GM23248 (cell line): ENCODE data around the gene SIRPG.

ENCODE experiments used
- EZH2 ChIP-seq: fragments of 200-600 bp; sonication (generic); IDR thresholded peaks from 2 replicates; pipeline ENCODE4 v1.6.1; 2018; ENCODE audit warnings: antibody characterized with exemption, mild to moderate bottlenecking; ENCODE audit not compliant: insufficient read depth, poor library complexity, severe bottlenecking
- EZH2phosphoT487 ChIP-seq: fragments of 200-600 bp; sonication (generic); IDR thresholded peaks from 2 replicates; pipeline ENCODE4 v1.6.1; 2018; ENCODE audit warnings: antibody characterized with exemption, moderate library complexity, mild to moderate bottlenecking, low read depth; ENCODE audit not compliant: insufficient read depth

GRCh38 chr20:1587781-1588532 is 69.6 kb downstream of the SIRPG start:
- TF ChIP-seq EZH2: no peak
- TF ChIP-seq EZH2phosphoT487: no peak
